ENCODE data around the gene TRPM2.
"Not testable (repeated sequence)": the region's sequence is repeated elsewhere in the genome, so short reads cannot be mapped to it uniquely, and the experiment has no call there.

The TRPM2 gene

GRCh38 chr21:44414291-44415072, 61.1 kb downstream of the TRPM2 start:
- Histone ChIP-seq H3K27ac (no peak overlapping the region), H3K4me3 (no peak overlapping the region)
- TF ChIP-seq, protein P1, sequence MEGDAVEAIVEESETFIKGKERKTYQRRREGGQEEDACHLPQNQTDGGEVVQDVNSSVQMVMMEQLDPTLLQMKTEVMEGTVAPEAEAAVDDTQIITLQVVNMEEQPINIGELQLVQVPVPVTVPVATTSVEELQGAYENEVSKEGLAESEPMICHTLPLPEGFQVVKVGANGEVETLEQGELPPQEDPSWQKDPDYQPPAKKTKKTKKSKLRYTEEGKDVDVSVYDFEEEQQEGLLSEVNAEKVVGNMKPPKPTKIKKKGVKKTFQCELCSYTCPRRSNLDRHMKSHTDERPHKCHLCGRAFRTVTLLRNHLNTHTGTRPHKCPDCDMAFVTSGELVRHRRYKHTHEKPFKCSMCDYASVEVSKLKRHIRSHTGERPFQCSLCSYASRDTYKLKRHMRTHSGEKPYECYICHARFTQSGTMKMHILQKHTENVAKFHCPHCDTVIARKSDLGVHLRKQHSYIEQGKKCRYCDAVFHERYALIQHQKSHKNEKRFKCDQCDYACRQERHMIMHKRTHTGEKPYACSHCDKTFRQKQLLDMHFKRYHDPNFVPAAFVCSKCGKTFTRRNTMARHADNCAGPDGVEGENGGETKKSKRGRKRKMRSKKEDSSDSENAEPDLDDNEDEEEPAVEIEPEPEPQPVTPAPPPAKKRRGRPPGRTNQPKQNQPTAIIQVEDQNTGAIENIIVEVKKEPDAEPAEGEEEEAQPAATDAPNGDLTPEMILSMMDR (IDR thresholded peaks at IDR 0.05), result no peak
- DNase-seq (ENCODE audit: low spot score), result peak; percentile 62

- TF ChIP-seq, protein P1 (IDR thresholded peaks at IDR 0.05), result no peak
- H3K27ac ChIP-seq, result no peak overlapping the region
- DNase-seq (ENCODE audit: low spot score), result no peak
- H3K4me3 ChIP-seq, result no peak overlapping the region
These were observed 61.9 kb downstream of the TRPM2 start for GRCh38 chr21:44415073-44416025.

- DNase-seq (ENCODE audit: low spot score), result peak; percentile 64
- H3K4me3 ChIP-seq, result no peak overlapping the region
- H3K27ac ChIP-seq, result no peak overlapping the region
- TF ChIP-seq, protein P1 (IDR thresholded peaks at IDR 0.05), result no peak
These were observed 62.8 kb downstream of the TRPM2 start for GRCh38 chr21:44416193-44416592.

GRCh38 chr21:44417621-44418107, 64.2 kb downstream of the TRPM2 start:
- DNase-seq (ENCODE audit: low spot score); H3K4me3 ChIP-seq; H3K27ac ChIP-seq: not testable (repeated sequence)

GRCh38 chr21:44418108-44418875, 64.9 kb downstream of the TRPM2 start:
- peak; percentile 62 for DNase-seq (ENCODE audit: low spot score)
- H3K4me3 ChIP-seq, result no peak overlapping the region
- H3K27ac ChIP-seq, result no peak overlapping the region
- TF ChIP-seq, protein P1 (IDR thresholded peaks at IDR 0.05), result no peak

DNA sequence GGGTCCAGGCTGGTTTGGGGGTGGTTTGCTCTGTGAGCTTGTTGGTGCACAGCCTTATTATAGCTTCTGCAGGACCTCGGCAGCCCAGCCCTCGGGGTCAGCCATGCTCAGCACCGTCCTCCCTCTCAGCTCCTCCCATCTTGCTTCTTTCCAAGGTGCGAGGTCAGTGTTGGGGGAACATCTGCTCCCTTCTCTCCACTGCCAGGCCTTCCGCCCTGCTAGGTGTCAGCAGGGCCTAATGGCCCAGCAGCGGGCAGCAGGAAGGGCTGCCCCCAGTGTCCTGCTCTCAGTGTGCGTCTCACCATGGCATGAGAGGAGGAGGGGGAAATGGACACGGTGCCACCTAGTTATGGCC, 65.4 kb downstream of the TRPM2 start:
- DNase-seq (ENCODE audit: low spot score), result no peak
- TF ChIP-seq, protein P1 (IDR thresholded peaks at IDR 0.05), result no peak
- Histone ChIP-seq H3K27ac (no peak overlapping the region), H3K4me3 (no peak overlapping the region)

- H3K4me3 ChIP-seq, result no peak overlapping the region
- TF ChIP-seq, protein P1 (IDR thresholded peaks at IDR 0.05), result no peak
These were observed 66.3 kb downstream of the TRPM2 start for GRCh38 chr21:44419679-44420078.

More at GRCh38 chr21:44419679-44420078, 66.3 kb downstream of the TRPM2 start:
- no peak overlapping the region for H3K27ac ChIP-seq
- DNase-seq (ENCODE audit: low spot score), result no peak

Data from coronary artery (tissue), 2 donors.